Activated CD8-positive, alpha-beta T cell treated with anti-CD3 and anti-CD28 coated beads for 36 hours (primary cell): Measurements from ENCODE around the gene REXO1. TPM values are rescaled to one million over a fixed set of nuclear protein-coding genes. Genes with fewer than 3 reads are reported as not detected.
"Not testable (repeated sequence)": the region's sequence is repeated elsewhere in the genome, so short reads cannot be mapped to it uniquely, and the experiment has no call there.

Experiments
- ATAC-seq: fragments of 200-7000 bp; cut with Tn5 transposase; one replicate; pipeline ENCODE4 v1.10.0; 2021; ENCODE audit warnings: mild to moderate bottlenecking, moderate library complexity
- CTCF ChIA-PET: fragments of 350-600 bp; sonication (Branson Sonifier 250); formaldehyde crosslinking; loops from one replicate; lab custom pipeline; 2021; ENCODE audit warnings: antibody characterized with exemption; lab: Charles Lee
- POLR2A ChIA-PET: fragments of 350-600 bp; sonication (Branson Sonifier 250); formaldehyde crosslinking; loops from one replicate; lab custom pipeline; 2021; ENCODE audit warnings: antibody characterized with exemption; lab: Charles Lee
- DNase-seq: peaks from one replicate; pipeline ENCODE4 v3.0.0-alpha.2; 2020
- H3K27ac Mint-ChIP-seq: one replicate; pipeline ENCODE4 v1.8.0; 2021; ENCODE audit warnings: mild to moderate bottlenecking, mixed read lengths
- H3K27me3 Mint-ChIP-seq: one replicate; pipeline ENCODE4 v1.8.0; 2021; ENCODE audit warnings: mixed read lengths
- H3K36me3 Mint-ChIP-seq: one replicate; pipeline ENCODE4 v1.8.0; 2021; ENCODE audit warnings: low read depth, mixed read lengths
- H3K4me1 Mint-ChIP-seq: one replicate; pipeline ENCODE4 v1.8.0; 2021; ENCODE audit warnings: low read depth, mixed read lengths
- H3K4me3 Mint-ChIP-seq: one replicate; pipeline ENCODE4 v1.8.0; 2021; ENCODE audit warnings: mild to moderate bottlenecking, moderate library complexity, mixed read lengths
- H3K9me3 Mint-ChIP-seq: one replicate; pipeline ENCODE4 v1.8.0; 2021; ENCODE audit warnings: mixed read lengths
- CTCF ChIP-seq: fragments of 200-600 bp; IDR thresholded peaks from one replicate; pipeline ENCODE4 v1.8.0; 2022; ENCODE audit warnings: antibody characterized with exemption, mild to moderate bottlenecking
- intact Hi-C: fragments of 100-400 bp; cut with micrococcal nuclease; formaldehyde crosslinking; loops from one replicate; pipeline ENCODE4 v1.10.0; 2022
- total RNA-seq, 2 experiments: library from RNA; stranded (reverse); gene quantifications; one replicate each; pipeline ENCODE4 v1.2.3, GENCODE V29; 2021

The REXO1 gene
- total RNA-seq, 2 experiments from 2014 or later, result 43.4 to 46.8 TPM

- ChIA-PET CTCF (interaction anchor here (0.6 kb wide), 1 partner anchor 23 kb away, joined by 3 read pairs; no protein-coding TSS in a partner anchor), POLR2A (interaction anchor here (1.3 to 1.9 kb wide), 2 partner anchors 8 to 144 kb away, joined by 3 to 4 read pairs; no protein-coding TSS in a partner anchor)
- no peak overlapping the region for H3K27ac Mint-ChIP-seq
These were observed 40.1 kb upstream of the REXO1 start for GRCh38 chr19:1888385-1888784.

GRCh38 chr19:1886360-1886759, 38.1 kb upstream of the REXO1 start:
- H3K9me3 Mint-ChIP-seq, H3K27ac Mint-ChIP-seq, CTCF ChIA-PET, H3K4me3 Mint-ChIP-seq, H3K27me3 Mint-ChIP-seq, intact Hi-C loops, DNase-seq, ATAC-seq: not testable (repeated sequence)
- POLR2A ChIA-PET, result interaction anchor here (1.8 to 1.9 kb wide), 2 partner anchors 10 to 11 kb away, joined by 4 to 12 read pairs; no protein-coding TSS in a partner anchor
- Mint-ChIP-seq H3K36me3 (peaks cover 23% of the 10 kb centered on the region), H3K4me1 (peaks cover 27% of the 10 kb centered on the region)

More at GRCh38 chr19:1888385-1888784, 40.1 kb upstream of the REXO1 start:
- Mint-ChIP-seq H3K4me1 (peaks cover 16% of the 10 kb centered on the region), H3K27me3 (no peaks in the 10 kb centered on the region), H3K4me3 (no peak overlapping the region), H3K9me3 (no peaks in the 10 kb centered on the region), H3K36me3 (peaks cover 11% of the 10 kb centered on the region)
- ATAC-seq (no peak), DNase-seq (no peak)
- intact Hi-C loops, result no loop called here
- TF ChIP-seq CTCF, result no peak

- ChIA-PET POLR2A (interaction anchor here (0.7 to 3.4 kb wide), 4 partner anchors 9 to 27 kb away, joined by 3 to 13 read pairs (median 12); no protein-coding TSS in a partner anchor), CTCF (interaction anchor here (1.2 kb wide), 1 partner anchor 44 kb away, joined by 4 read pairs; no protein-coding TSS in a partner anchor)
- intact Hi-C loops, H3K27me3 Mint-ChIP-seq, H3K9me3 Mint-ChIP-seq: not testable (repeated sequence)
- Mint-ChIP-seq H3K4me1 (peaks cover 30% of the 10 kb centered on the region), H3K36me3 (peaks cover 23% of the 10 kb centered on the region), H3K4me3 (peak within 1 kb of the TSS; percentile 94), H3K27ac (peak within 1 kb of the TSS; percentile 94)
- DNase-seq (peak; percentile 97), ATAC-seq (peak; percentile 78)
These were observed 37.3 kb upstream of the REXO1 start, which contains the start of gene ABHD17A for GRCh38 chr19:1885398-1886119. TSS of gene ABHD17A (minus strand) at chr19:1885496. CDS start at chr19:1881566, 3,930 bp downstream.

- ATAC-seq, result peak; percentile 1
These were observed 36.5 kb upstream of the REXO1 start for GRCh38 chr19:1884719-1885334.

GRCh38 chr19:1884291-1884718, 36.0 kb upstream of the REXO1 start:
- no peak for TF ChIP-seq CTCF
- peak; percentile 21 for ATAC-seq
- Mint-ChIP-seq H3K36me3 (peaks cover 23% of the 10 kb centered on the region), H3K4me3 (peak overlapping the region; percentile 94), H3K27me3 (no peaks in the 10 kb centered on the region), H3K27ac (peak overlapping the region; percentile 94), H3K9me3 (no peaks in the 10 kb centered on the region), H3K4me1 (peaks cover 34% of the 10 kb centered on the region)
- intact Hi-C loops, result no loop called here
- peak; percentile 71 for DNase-seq
- ChIA-PET CTCF (interaction anchor here (1.0 to 1.2 kb wide), 3 partner anchors 10 to 46 kb away, joined by 3 to 4 read pairs (median 3); no protein-coding TSS in a partner anchor), POLR2A (interaction anchor here (1.1 to 3.4 kb wide), 5 partner anchors 8 to 37 kb away, joined by 5 to 14 read pairs (median 11); no protein-coding TSS in a partner anchor)

More at GRCh38 chr19:1884719-1885334, 36.5 kb upstream of the REXO1 start:
- intact Hi-C loops, result no loop called here
- ChIA-PET CTCF (interaction anchor here (1.0 to 1.2 kb wide), 2 partner anchors 20 to 45 kb away, joined by 3 to 4 read pairs; no protein-coding TSS in a partner anchor), POLR2A (interaction anchor here (0.7 to 3.4 kb wide), 5 partner anchors 8 to 37 kb away, joined by 3 to 13 read pairs (median 11); no protein-coding TSS in a partner anchor)
- TF ChIP-seq CTCF, result no peak
- no peaks in the 10 kb centered on the region for H3K9me3 Mint-ChIP-seq
- H3K27me3 Mint-ChIP-seq, result no peaks in the 10 kb centered on the region
- peak overlapping the region; percentile 94 for H3K4me3 Mint-ChIP-seq
- DNase-seq, result no peak
- H3K27ac Mint-ChIP-seq, result peak overlapping the region; percentile 94
- peaks cover 34% of the 10 kb centered on the region for H3K4me1 Mint-ChIP-seq
- peaks cover 23% of the 10 kb centered on the region for H3K36me3 Mint-ChIP-seq
